CD1c-positive myeloid dendritic cell (primary cell): Measurements from ENCODE around the gene RCN2.
A peak's percentile ranks its signal among the peaks of the same experiment; 100 is the strongest.
"Not testable (repeated sequence)": the region's sequence is repeated elsewhere in the genome, so short reads cannot be mapped to it uniquely, and the experiment has no call there.

Experiments used
- DNase-seq: peaks from one replicate; pipeline ENCODE4 v3.0.0-alpha.2; 2016; ENCODE audit errors: extremely low spot score

The RCN2 gene

GRCh38 chr15:76932135-76932966, 802 bp downstream of the RCN2 start:
- DNase-seq = no peak

GRCh38 chr15:76935620-76936019, 4.1 kb downstream of the RCN2 start:
- DNase-seq = no peak

- no peak for DNase-seq
Measured at GRCh38 chr15:76936671-76937070, 5.1 kb downstream of the RCN2 start.

GRCh38 chr15:76938752-76939151, 7.2 kb downstream of the RCN2 start:
- no peak for DNase-seq

- peak; percentile 7 for DNase-seq
Measured at GRCh38 chr15:76939715-76940114, 8.2 kb downstream of the RCN2 start.

GRCh38 chr15:76941636-76942035, 10.1 kb downstream of the RCN2 start:
- DNase-seq = no peak

GRCh38 chr15:76942331-76942730, 10.8 kb downstream of the RCN2 start:
- DNase-seq = no peak

GRCh38 chr15:76945494-76946093, 14.0 kb downstream of the RCN2 start:
- DNase-seq = no peak

- no peak for DNase-seq
Measured at GRCh38 chr15:76947454-76947853, 15.9 kb downstream of the RCN2 start.

- DNase-seq = no peak
Measured at GRCh38 chr15:76951220-76951619, 19.7 kb downstream of the RCN2 start.

- no peak for DNase-seq
Measured at GRCh38 chr15:76953913-76954312, 22.4 kb downstream of the RCN2 start.

- DNase-seq = no peak
Measured at GRCh38 chr15:76954744-76955143, 23.2 kb downstream of the RCN2 start.

- no peak for DNase-seq
Measured at GRCh38 chr15:76961268-76962011, 29.9 kb downstream of the RCN2 start.

- no peak for DNase-seq
Measured at GRCh38 chr15:76962337-76963013, 30.9 kb downstream of the RCN2 start.

GRCh38 chr15:76963596-76963995, 32.0 kb downstream of the RCN2 start:
- DNase-seq = no peak

GRCh38 chr15:76964157-76964556, 32.6 kb downstream of the RCN2 start:
- no peak for DNase-seq

- DNase-seq = not testable (repeated sequence)
Measured at GRCh38 chr15:76966051-76966450, 34.5 kb downstream of the RCN2 start.

- no peak for DNase-seq
Measured at GRCh38 chr15:76967067-76967466, 35.5 kb downstream of the RCN2 start.

- DNase-seq = no peak
Measured at GRCh38 chr15:76968306-76968705, 36.8 kb downstream of the RCN2 start.

GRCh38 chr15:76972389-76973361, 41.1 kb downstream of the RCN2 start:
- no peak for DNase-seq

- DNase-seq = peak; percentile 66
Measured at GRCh38 chr15:76973362-76973743, 41.8 kb downstream of the RCN2 start.
